RWPE1 (cell line): ENCODE data around the gene GPC1.

Experiments
- CTCF ChIA-PET: fragments of 350-600 bp; sonication (Branson Sonifier 250); formaldehyde crosslinking; extraction: SDS; loops from one replicate; lab custom pipeline; 2021; lab: Yijun Ruan, JAX
- POLR2A ChIA-PET: fragments of 400-600 bp; formaldehyde crosslinking; extraction: SDS; loops from one replicate; lab custom pipeline; 2020; ENCODE audit warnings: antibody characterized with exemption; ENCODE audit not compliant: low non-redundant PET; lab: Yijun Ruan, JAX
- DNase-seq: peaks from one replicate; pipeline ENCODE4 v3.0.0; 2012; ENCODE audit warnings: low spot score
- H3K27ac ChIP-seq: fragments of 450-650 bp; 2 replicates; pipeline ENCODE4 v1.5.1; 2017
- CTCF ChIP-seq: fragments of 450-650 bp; conservative IDR thresholded peaks from 2 replicates; pipeline ENCODE4 v1.5.1; 2017; ENCODE audit warnings: low read depth, mild to moderate bottlenecking

The GPC1 gene

GRCh38 chr2:240466579-240467148, 31.2 kb downstream of the GPC1 start:
- peak overlapping the region; percentile 52 for H3K27ac ChIP-seq
- ChIA-PET POLR2A (no interaction called here), CTCF (interaction anchor here (0.7 kb wide), 1 partner anchor 238 kb away, joined by 4 read pairs; no protein-coding TSS in a partner anchor)
- TF ChIP-seq CTCF, result no peak
- DNase-seq, result no peak

- ChIA-PET POLR2A (no interaction called here), CTCF (interaction anchor here (0.7 kb wide), 1 partner anchor 239 kb away, joined by 4 read pairs; no protein-coding TSS in a partner anchor)
- TF ChIP-seq CTCF, result no peak
- H3K27ac ChIP-seq, result peak overlapping the region; percentile 52
- no peak for DNase-seq
Observed at GRCh38 chr2:240467149-240467642, 31.7 kb downstream of the GPC1 start.

- H3K27ac ChIP-seq, result peak overlapping the region; percentile 52
- DNase-seq, result no peak
- POLR2A ChIA-PET, result no interaction called here
- CTCF ChIA-PET, result interaction anchor here (0.7 kb wide), 1 partner anchor 240 kb away, joined by 4 read pairs; no protein-coding TSS in a partner anchor
- no peak for TF ChIP-seq CTCF
Observed at GRCh38 chr2:240467659-240468302, 32.3 kb downstream of the GPC1 start.

GRCh38 chr2:240468303-240469238, 33.1 kb downstream of the GPC1 start:
- POLR2A ChIA-PET, result no interaction called here
- no peak for TF ChIP-seq CTCF
- DNase-seq, result no peak
- H3K27ac ChIP-seq, result peak overlapping the region; percentile 52
- CTCF ChIA-PET, result no interaction called here

GRCh38 chr2:240469239-240469636, 33.8 kb downstream of the GPC1 start:
- DNase-seq, result no peak
- peak overlapping the region; percentile 52 for H3K27ac ChIP-seq
- POLR2A ChIA-PET, result no interaction called here
- CTCF ChIA-PET, result no interaction called here
- no peak for TF ChIP-seq CTCF

GRCh38 chr2:240469740-240470139, 34.3 kb downstream of the GPC1 start:
- POLR2A ChIA-PET, result no interaction called here
- no peak for TF ChIP-seq CTCF
- CTCF ChIA-PET, result no interaction called here
- no peak for DNase-seq
- H3K27ac ChIP-seq, result no peak overlapping the region; the same call in 1 of the 2 replicates
